PFSK-1 (cell line): ENCODE measurements around the gene PET100.

Experiments
- POLR2AphosphoS5 ChIP-seq: IDR thresholded peaks from 2 replicates; pipeline ENCODE4 v1.6.1; 2012; ENCODE audit warnings: low read depth, mild to moderate bottlenecking, control low read depth, low read length, moderate library complexity
- TAF1 ChIP-seq: IDR thresholded peaks from 2 replicates; pipeline ENCODE4 v1.6.1; 2012; ENCODE audit warnings: low read length, control low read depth, borderline replicate concordance; ENCODE audit not compliant: insufficient read depth
- TF ChIP-seq, protein P1 (sequence below), 2 experiments: IDR thresholded peaks; 2 replicates each; pipeline versions ENCODE4 v1.6.1 to v1.8.0; 2011 to 2012; ENCODE audit warnings: low read depth in 2 of 2, low read length in 2 of 2, control low read depth in 1 of 2, inconsistent platforms in 1 of 2, mild to moderate bottlenecking in 1 of 2, moderate library complexity in 1 of 2; ENCODE audit not compliant: insufficient read depth in 1 of 2

DNA sequence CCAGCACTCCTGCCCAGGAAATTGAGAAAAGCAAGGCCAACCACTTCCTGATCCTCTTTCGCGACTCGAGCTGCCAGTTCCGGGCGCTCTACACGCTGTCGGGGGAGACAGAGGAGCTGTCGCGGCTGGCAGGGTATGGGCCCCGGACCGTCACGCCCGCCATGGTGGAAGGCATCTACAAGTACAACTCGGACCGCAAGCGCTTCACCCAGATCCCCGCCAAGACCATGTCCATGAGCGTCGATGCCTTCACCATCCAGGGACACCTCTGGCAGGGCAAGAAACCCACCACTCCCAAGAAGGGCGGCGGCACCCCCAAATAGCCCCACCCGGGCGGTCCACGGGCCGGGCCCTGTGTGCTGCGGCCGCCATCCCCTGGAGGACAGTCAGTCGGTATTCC, 11.9 kb upstream of the PET100 start:
- TF ChIP-seq POLR2AphosphoS5 = no peak
- no peak for TF ChIP-seq TAF1
- TF ChIP-seq, protein P1, sequence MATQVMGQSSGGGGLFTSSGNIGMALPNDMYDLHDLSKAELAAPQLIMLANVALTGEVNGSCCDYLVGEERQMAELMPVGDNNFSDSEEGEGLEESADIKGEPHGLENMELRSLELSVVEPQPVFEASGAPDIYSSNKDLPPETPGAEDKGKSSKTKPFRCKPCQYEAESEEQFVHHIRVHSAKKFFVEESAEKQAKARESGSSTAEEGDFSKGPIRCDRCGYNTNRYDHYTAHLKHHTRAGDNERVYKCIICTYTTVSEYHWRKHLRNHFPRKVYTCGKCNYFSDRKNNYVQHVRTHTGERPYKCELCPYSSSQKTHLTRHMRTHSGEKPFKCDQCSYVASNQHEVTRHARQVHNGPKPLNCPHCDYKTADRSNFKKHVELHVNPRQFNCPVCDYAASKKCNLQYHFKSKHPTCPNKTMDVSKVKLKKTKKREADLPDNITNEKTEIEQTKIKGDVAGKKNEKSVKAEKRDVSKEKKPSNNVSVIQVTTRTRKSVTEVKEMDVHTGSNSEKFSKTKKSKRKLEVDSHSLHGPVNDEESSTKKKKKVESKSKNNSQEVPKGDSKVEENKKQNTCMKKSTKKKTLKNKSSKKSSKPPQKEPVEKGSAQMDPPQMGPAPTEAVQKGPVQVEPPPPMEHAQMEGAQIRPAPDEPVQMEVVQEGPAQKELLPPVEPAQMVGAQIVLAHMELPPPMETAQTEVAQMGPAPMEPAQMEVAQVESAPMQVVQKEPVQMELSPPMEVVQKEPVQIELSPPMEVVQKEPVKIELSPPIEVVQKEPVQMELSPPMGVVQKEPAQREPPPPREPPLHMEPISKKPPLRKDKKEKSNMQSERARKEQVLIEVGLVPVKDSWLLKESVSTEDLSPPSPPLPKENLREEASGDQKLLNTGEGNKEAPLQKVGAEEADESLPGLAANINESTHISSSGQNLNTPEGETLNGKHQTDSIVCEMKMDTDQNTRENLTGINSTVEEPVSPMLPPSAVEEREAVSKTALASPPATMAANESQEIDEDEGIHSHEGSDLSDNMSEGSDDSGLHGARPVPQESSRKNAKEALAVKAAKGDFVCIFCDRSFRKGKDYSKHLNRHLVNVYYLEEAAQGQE (IDR thresholded peaks at IDR 0.05; ENCODE audit: insufficient read depth in 1 of 2, low read depth in 2 of 2, low read length in 2 of 2) = no peak
